MM.1S (cell line): Measurements from ENCODE around the gene CELF5.

Experiments used
- DNase-seq: peaks from one replicate; pipeline ENCODE4 v3.0.0-alpha.2; 2015
- H2AFZ ChIP-seq: fragments of 300-600 bp; sonication (generic); 2 replicates; pipeline ENCODE4 v1.6.0; 2016; ENCODE audit warnings: antibody characterized with exemption, low read length
- H3F3A ChIP-seq: fragments of 300-600 bp; sonication (generic); 2 replicates; pipeline ENCODE4 v1.6.1; 2016; ENCODE audit warnings: mild to moderate bottlenecking, antibody characterized with exemption, low read length, moderate library complexity, mixed read lengths; ENCODE audit not compliant: insufficient read depth
- H3K27ac ChIP-seq: fragments of 300-600 bp; sonication (generic); 2 replicates; pipeline ENCODE4 v1.5.1; 2016; ENCODE audit warnings: mild to moderate bottlenecking, low read length
- H3K27me3 ChIP-seq: fragments of 300-600 bp; sonication (generic); replicated peaks from 2 replicates; pipeline ENCODE4 v1.6.0; 2016; ENCODE audit warnings: low read length; ENCODE audit not compliant: insufficient read depth
- H3K36me3 ChIP-seq: fragments of 300-600 bp; sonication (generic); replicated peaks from 2 replicates; pipeline ENCODE4 v1.6.1; 2016; ENCODE audit warnings: mild to moderate bottlenecking, low read length, mixed read lengths; ENCODE audit not compliant: insufficient read depth
- H3K4me1 ChIP-seq: fragments of 300-600 bp; sonication (generic); 2 replicates; pipeline ENCODE4 v1.6.1; 2016; ENCODE audit warnings: low read length, mixed read lengths
- H3K4me2 ChIP-seq: fragments of 300-600 bp; sonication (generic); 2 replicates; pipeline ENCODE4 v1.6.0; 2016; ENCODE audit warnings: low read depth, low read length
- H3K4me3 ChIP-seq: fragments of 300-600 bp; sonication (generic); 2 replicates; pipeline ENCODE4 v1.5.1; 2016; ENCODE audit warnings: low read length, mixed read lengths
- H3K79me2 ChIP-seq: fragments of 300-600 bp; sonication (generic); 2 replicates; pipeline ENCODE4 v1.6.1; 2016; ENCODE audit warnings: mixed run types, low read length, mixed read lengths
- H3K9ac ChIP-seq: fragments of 300-600 bp; sonication (generic); 2 replicates; pipeline ENCODE4 v1.6.1; 2016; ENCODE audit warnings: low read length, mixed read lengths
- H3K9me2 ChIP-seq: fragments of 300-600 bp; sonication (generic); replicated peaks from 2 replicates; pipeline ENCODE4 v1.6.1; 2016; ENCODE audit warnings: mild to moderate bottlenecking, low read length, mixed read lengths; ENCODE audit not compliant: insufficient read depth
- H3K9me3 ChIP-seq: fragments of 300-600 bp; sonication (generic); replicated peaks from 2 replicates; pipeline ENCODE4 v1.6.1; 2016; ENCODE audit warnings: mild to moderate bottlenecking, low read length, mixed read lengths; ENCODE audit not compliant: insufficient read depth
- H4K20me1 ChIP-seq: fragments of 300-600 bp; sonication (generic); 2 replicates; pipeline ENCODE4 v1.6.1; 2016; ENCODE audit warnings: mild to moderate bottlenecking, low read length, moderate library complexity, mixed read lengths; ENCODE audit not compliant: insufficient read depth
- EZH2 ChIP-seq: fragments of 300-600 bp; sonication (generic); optimal IDR thresholded peaks from 2 replicates; pipeline ENCODE3; 2017; ENCODE audit warnings: low read depth, mild to moderate bottlenecking, antibody characterized with exemption, low read length, mixed read lengths
- EZH2phosphoT487 ChIP-seq: fragments of 300-600 bp; sonication (generic); IDR thresholded peaks from 2 replicates; pipeline ENCODE4 v1.6.1; 2018; ENCODE audit warnings: antibody characterized with exemption, low read length
- TF ChIP-seq, protein P1 (sequence below): fragments of 300-600 bp; sonication (generic); IDR thresholded peaks from 2 replicates; pipeline ENCODE4 v1.5.1; 2016; ENCODE audit warnings: antibody characterized with exemption, low read length, mixed read lengths

CELF5 gene

DNA sequence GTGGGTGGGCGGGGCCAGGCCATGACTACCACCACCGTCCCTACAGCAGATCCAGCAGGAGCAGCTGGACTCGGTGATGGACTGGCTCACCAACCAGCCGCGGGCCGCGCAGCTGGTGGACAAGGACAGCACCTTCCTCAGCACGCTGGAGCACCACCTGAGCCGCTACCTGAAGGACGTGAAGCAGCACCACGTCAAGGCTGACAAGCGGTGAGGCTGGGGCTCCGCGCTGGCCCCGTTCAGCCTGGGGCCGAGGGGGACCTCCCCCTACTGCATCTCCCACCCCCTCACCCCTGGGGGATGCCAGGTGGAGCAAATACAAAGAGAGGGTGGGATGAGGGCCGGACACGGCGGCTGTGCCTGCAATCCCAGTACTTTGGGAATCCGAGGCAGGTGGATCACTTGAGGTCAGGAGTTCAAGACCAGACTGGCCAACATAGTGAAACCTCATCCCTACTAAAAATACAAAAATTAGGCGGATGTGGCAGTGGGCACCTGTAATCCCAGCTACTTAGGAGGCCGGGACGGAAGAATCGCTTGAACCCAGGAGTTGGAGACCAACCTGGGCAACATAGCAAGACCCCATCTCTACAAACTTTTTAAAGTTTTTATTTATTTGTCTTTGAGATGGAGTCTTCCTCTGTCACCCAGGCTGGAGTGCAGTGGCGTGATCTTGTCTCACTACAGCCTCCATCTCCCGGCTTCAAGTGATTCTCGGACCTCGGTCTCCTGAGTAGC lies 18.1 kb upstream of the CELF5 start:
- Histone ChIP-seq H3K4me1 (no peaks in the 10 kb centered on the region), H3F3A (no peaks in the 10 kb centered on the region), H3K4me2 (no peak overlapping the region), H3K9me2 (no peaks in the 10 kb centered on the region), H3K79me2 (no peaks in the 10 kb centered on the region), H3K36me3 (no peaks in the 10 kb centered on the region), H3K9me3 (no peaks in the 10 kb centered on the region), H2AFZ (no peak overlapping the region), H3K27me3 (no peaks in the 10 kb centered on the region), H4K20me1 (no peaks in the 10 kb centered on the region), H3K27ac (no peak overlapping the region), H3K9ac (no peak overlapping the region), H3K4me3 (no peak overlapping the region)
- DNase-seq, result no peak
- TF ChIP-seq EZH2 (no peak), EZH2phosphoT487 (no peak)
- TF ChIP-seq, protein P1, sequence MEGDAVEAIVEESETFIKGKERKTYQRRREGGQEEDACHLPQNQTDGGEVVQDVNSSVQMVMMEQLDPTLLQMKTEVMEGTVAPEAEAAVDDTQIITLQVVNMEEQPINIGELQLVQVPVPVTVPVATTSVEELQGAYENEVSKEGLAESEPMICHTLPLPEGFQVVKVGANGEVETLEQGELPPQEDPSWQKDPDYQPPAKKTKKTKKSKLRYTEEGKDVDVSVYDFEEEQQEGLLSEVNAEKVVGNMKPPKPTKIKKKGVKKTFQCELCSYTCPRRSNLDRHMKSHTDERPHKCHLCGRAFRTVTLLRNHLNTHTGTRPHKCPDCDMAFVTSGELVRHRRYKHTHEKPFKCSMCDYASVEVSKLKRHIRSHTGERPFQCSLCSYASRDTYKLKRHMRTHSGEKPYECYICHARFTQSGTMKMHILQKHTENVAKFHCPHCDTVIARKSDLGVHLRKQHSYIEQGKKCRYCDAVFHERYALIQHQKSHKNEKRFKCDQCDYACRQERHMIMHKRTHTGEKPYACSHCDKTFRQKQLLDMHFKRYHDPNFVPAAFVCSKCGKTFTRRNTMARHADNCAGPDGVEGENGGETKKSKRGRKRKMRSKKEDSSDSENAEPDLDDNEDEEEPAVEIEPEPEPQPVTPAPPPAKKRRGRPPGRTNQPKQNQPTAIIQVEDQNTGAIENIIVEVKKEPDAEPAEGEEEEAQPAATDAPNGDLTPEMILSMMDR, result no peak

DNA sequence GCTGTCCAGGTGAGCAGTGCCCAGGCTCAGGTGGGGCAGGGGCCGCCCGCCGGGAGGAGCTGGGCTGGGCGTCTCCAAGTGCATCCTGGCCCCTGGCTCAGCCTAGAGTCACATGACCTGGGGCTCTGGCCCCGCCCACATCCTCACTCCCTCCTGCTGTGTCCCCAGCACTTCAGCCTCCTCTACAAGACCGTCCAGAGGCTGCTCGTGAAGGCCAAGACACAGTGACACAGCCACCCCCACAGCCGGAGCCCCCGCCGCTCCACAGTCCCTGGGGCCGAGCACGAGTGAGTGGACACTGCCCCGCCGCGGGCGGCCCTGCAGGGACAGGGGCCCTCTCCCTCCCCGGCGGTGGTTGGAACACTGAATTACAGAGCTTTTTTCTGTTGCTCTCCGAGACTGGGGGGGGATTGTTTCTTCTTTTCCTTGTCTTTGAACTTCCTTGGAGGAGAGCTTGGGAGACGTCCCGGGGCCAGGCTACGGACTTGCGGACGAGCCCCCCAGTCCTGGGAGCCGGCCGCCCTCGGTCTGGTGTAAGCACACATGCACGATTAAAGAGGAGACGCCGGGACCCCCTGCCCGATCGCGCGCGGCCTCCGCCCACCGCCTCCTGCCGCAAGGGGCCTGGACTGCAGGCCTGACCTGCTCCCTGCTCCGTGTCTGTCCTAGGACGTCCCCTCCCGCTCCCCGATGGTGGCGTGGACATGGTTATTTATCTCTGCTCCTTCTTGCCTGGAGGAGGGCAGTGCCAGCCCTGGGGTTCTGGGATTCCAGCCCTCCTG lies 16.8 kb upstream of the CELF5 start:
- TF ChIP-seq, protein P1, result no peak
- TF ChIP-seq EZH2phosphoT487 (no peak), EZH2 (no peak)
- Histone ChIP-seq H3K9ac (no peak overlapping the region), H3K4me1 (no peaks in the 10 kb centered on the region), H4K20me1 (no peaks in the 10 kb centered on the region), H2AFZ (no peak overlapping the region), H3K36me3 (no peaks in the 10 kb centered on the region), H3K4me3 (no peak overlapping the region), H3K79me2 (no peaks in the 10 kb centered on the region), H3K9me2 (no peaks in the 10 kb centered on the region), H3F3A (no peaks in the 10 kb centered on the region), H3K27me3 (no peaks in the 10 kb centered on the region), H3K4me2 (no peak overlapping the region), H3K27ac (no peak overlapping the region), H3K9me3 (no peaks in the 10 kb centered on the region)
- DNase-seq, result no peak

DNA sequence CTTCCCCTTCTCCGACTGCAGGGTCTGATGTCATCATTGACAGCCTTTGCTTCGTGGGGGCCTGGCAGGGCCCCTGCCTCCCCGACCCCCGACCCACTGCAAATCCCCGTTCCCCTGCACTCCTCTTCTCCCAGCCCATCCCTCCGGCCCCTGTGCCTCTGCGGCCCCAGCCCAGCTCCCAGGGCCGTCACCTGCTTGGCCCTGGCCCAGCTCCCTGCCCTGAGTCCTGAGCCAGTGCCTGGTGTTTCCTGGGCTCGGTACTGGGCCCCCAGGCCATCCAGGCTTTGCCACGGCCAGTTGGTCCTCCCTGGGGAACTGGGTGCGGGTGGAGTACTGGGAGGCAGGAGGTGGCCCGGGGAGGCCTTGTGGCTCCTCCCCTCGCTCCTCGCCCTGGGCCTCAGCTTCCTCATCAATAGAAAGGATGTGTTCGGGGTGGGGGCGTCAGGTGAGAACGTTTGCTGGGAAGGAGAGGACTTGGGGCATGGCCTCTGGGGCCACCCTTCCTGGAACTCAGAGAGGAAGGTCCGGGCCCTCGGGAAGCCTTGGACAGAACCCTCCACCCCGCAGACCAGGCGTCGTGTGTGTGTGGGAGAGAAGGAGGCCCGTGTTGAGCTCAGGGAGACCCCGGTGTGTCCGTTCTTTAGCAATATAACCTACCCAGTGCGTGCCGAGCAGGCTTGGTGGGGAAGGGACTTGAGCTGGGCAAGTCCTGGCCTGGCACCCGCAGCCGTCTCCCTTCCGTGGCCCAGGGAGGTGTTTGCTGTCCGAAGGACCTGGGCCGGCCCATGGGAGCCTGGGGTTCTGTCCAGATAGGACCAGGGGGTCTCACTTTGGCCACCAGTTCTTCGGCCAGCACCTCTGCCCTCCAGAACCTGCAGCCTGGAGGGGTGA lies 15.9 kb upstream of the CELF5 start:
- no peaks in the 10 kb centered on the region for H3K9me3 ChIP-seq
- TF ChIP-seq EZH2phosphoT487 (no peak), EZH2 (no peak)
- TF ChIP-seq, protein P1, result no peak
- H3K27me3 ChIP-seq, result no peaks in the 10 kb centered on the region
- H3K9ac ChIP-seq, result no peak overlapping the region
- no peak overlapping the region for H3K27ac ChIP-seq
- no peak overlapping the region for H3K4me2 ChIP-seq
- H3K79me2 ChIP-seq, result no peaks in the 10 kb centered on the region
- H3K9me2 ChIP-seq, result no peaks in the 10 kb centered on the region
- no peak overlapping the region for H3K4me3 ChIP-seq
- no peaks in the 10 kb centered on the region for H4K20me1 ChIP-seq
- no peaks in the 10 kb centered on the region for H3F3A ChIP-seq
- H2AFZ ChIP-seq, result no peak overlapping the region
- H3K4me1 ChIP-seq, result no peaks in the 10 kb centered on the region
- DNase-seq, result no peak
- H3K36me3 ChIP-seq, result no peaks in the 10 kb centered on the region
